Measurements from ENCODE around the gene C3orf22.

C3orf22 gene

DNA sequence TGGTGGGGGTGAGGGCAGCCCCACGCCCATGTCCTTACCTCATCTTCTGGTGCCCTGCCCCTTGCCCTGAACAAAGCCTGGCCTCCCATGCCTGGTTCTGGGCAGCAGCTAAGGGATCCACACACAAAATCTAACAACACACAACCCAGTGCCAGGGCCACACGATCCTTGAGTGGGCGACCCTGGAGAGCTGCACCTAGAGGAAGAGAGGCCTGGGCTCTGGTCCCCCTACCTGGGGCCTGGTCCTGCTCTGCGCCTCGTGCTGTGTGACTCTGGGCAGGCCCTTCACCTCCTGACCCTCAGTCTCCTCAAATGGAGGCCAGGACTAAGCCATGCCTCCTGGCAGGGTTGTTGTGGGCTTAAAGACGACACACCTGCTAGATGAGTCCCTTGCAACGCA lies 20.0 kb upstream of the C3orf22 start:
- Histone ChIP-seq H3K9ac (ENCODE audit: low read depth in 1 of 2, low read length in 2 of 2) (no peak overlapping the region), H3K27me3 (ENCODE audit: control insufficient read depth in 2 of 2, insufficient read depth in 2 of 2, low read length in 2 of 2) (no peaks in the 10 kb centered on the region), H3K4me1 (ENCODE audit: control insufficient read depth in 2 of 2, insufficient read depth in 2 of 2, low read length in 2 of 2) (no peaks in the 10 kb centered on the region), H3K4me3 (ENCODE audit: low read length in 2 of 2) (no peak overlapping the region), H3K36me3 (ENCODE audit: control insufficient read depth in 2 of 2, insufficient read depth in 2 of 2, low read length in 2 of 2) (no peaks in the 10 kb centered on the region), H3K9me3 (ENCODE audit: control insufficient read depth in 2 of 2, low read length in 2 of 2) (no peaks in the 10 kb centered on the region), H3K27ac (ENCODE audit: low read depth in 2 of 2, low read length in 2 of 2) (no peak overlapping the region)

DNA sequence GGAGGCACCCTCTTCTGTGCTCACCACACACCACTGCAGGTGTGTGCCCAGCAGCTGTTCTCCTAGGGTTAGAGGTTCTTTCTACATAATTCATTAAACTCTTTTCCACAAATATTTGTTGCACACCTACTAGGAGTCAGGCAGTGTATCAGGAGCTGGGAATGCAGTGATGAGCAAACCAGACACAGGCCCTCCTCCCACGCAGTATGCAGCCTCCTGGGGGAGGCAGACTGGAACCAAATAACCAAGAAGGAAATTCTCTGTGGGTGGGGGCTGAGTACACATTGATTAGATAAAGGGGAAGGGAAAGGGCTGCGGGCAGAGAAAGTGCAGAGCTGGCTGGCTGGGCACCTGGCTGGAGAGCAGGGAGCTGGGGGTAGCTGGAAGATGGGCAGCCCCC lies 18.5 kb upstream of the C3orf22 start:
- Histone ChIP-seq H3K27me3 (ENCODE audit: control insufficient read depth in 2 of 2, insufficient read depth in 2 of 2, low read length in 2 of 2) (no peaks in the 10 kb centered on the region), H3K36me3 (ENCODE audit: control insufficient read depth in 2 of 2, insufficient read depth in 2 of 2, low read length in 2 of 2) (no peaks in the 10 kb centered on the region), H3K9me3 (ENCODE audit: control insufficient read depth in 2 of 2, low read length in 2 of 2) (no peaks in the 10 kb centered on the region), H3K4me1 (ENCODE audit: control insufficient read depth in 2 of 2, insufficient read depth in 2 of 2, low read length in 2 of 2) (no peaks in the 10 kb centered on the region), H3K27ac (ENCODE audit: low read depth in 2 of 2, low read length in 2 of 2) (no peak overlapping the region), H3K9ac (ENCODE audit: low read depth in 1 of 2, low read length in 2 of 2) (no peak overlapping the region), H3K4me3 (ENCODE audit: low read length in 2 of 2) (no peak overlapping the region)

DNA sequence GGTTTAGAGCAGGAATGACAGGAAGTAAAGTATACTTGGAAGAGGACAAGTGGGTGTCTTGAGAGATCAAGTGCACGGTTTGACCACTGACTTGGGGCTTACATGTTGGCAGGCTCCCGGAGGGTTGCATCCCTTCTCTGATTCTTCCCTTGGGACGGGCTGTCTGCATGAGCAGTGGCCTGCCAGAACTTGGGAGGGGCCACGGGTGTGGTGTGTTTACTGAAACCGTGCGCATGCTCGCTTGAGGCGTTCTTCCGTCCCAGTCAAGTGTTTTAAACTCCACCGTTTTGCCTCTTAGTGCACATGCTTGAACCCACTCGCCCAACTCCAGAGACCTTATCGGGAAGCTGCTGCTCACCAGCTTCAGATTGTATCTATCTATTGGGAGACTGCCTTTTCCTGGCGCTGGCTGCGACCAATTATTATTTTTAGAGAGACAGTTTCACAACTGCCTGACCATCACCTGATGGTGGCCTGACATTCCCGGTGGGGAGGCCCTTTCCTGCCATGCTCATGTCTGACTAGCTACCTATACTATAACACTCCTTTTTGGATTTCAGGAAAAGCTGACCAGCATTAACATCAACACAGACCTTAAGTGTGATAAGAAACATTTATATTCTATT lies 14.9 kb upstream of the C3orf22 start:
- no peaks in the 10 kb centered on the region for H3K9me3 ChIP-seq (ENCODE audit: control insufficient read depth in 2 of 2, low read length in 2 of 2)
- no peak overlapping the region for H3K9ac ChIP-seq (ENCODE audit: low read depth in 1 of 2, low read length in 2 of 2)
- H3K4me3 ChIP-seq (ENCODE audit: low read length in 2 of 2), result no peak overlapping the region
- no peaks in the 10 kb centered on the region for H3K36me3 ChIP-seq (ENCODE audit: control insufficient read depth in 2 of 2, insufficient read depth in 2 of 2, low read length in 2 of 2)
- no peaks in the 10 kb centered on the region for H3K27me3 ChIP-seq (ENCODE audit: control insufficient read depth in 2 of 2, insufficient read depth in 2 of 2, low read length in 2 of 2)
- H3K4me1 ChIP-seq (ENCODE audit: control insufficient read depth in 2 of 2, insufficient read depth in 2 of 2, low read length in 2 of 2), result no peaks in the 10 kb centered on the region
- H3K27ac ChIP-seq (ENCODE audit: low read depth in 2 of 2, low read length in 2 of 2), result no peak overlapping the region

DNA sequence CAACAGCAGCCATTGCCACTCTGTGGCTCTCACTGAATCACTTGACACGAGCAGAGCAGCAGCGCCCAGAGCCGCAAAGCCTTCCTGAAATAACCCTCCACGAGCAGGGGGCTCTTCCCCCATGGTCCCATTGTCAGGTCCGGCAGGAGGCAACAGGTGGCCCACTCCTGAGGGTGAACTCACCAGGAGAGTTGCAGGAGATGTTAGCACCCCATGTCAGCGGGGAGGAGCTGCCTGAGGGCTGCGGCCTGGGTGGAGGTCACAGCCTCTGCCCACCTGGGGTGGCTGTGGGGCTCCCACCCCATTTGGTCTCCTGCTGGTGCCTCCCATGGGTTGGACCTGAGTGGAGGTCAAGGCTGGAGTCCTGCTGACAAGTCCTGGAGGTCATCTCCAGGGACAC lies 12.3 kb upstream of the C3orf22 start:
- Histone ChIP-seq H3K9ac (ENCODE audit: low read depth in 1 of 2, low read length in 2 of 2) (no peak overlapping the region), H3K9me3 (ENCODE audit: control insufficient read depth in 2 of 2, low read length in 2 of 2) (no peaks in the 10 kb centered on the region), H3K27ac (ENCODE audit: low read depth in 2 of 2, low read length in 2 of 2) (no peak overlapping the region), H3K4me3 (ENCODE audit: low read length in 2 of 2) (no peak overlapping the region), H3K4me1 (ENCODE audit: control insufficient read depth in 2 of 2, insufficient read depth in 2 of 2, low read length in 2 of 2) (no peaks in the 10 kb centered on the region), H3K36me3 (ENCODE audit: control insufficient read depth in 2 of 2, insufficient read depth in 2 of 2, low read length in 2 of 2) (no peaks in the 10 kb centered on the region), H3K27me3 (ENCODE audit: control insufficient read depth in 2 of 2, insufficient read depth in 2 of 2, low read length in 2 of 2) (no peaks in the 10 kb centered on the region)

DNA sequence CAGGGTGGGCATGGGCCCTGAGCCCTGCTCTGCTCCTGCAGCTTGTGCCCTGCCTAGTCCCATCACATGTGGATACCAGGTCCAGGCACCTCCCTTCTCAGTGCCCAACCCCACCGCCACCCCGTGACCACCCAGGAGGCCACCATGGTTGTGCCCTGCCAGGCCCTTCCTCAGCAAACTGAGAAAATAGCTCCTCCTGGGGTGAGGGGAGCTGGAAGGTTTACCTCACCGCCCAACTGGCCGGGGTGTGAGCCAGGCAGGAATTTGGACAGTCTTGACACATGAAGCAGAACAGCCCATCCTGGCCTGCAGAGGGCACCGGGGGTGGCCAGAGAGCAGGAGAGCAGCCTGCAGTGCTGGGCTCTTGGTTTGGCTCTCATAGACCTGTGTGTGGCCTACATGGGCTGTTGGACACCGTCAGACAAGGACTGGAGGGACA lies 11.4 kb upstream of the C3orf22 start:
- no peak overlapping the region for H3K4me3 ChIP-seq (ENCODE audit: low read length in 2 of 2)
- no peak overlapping the region for H3K9ac ChIP-seq (ENCODE audit: low read depth in 1 of 2, low read length in 2 of 2)
- no peaks in the 10 kb centered on the region for H3K36me3 ChIP-seq (ENCODE audit: control insufficient read depth in 2 of 2, insufficient read depth in 2 of 2, low read length in 2 of 2)
- no peaks in the 10 kb centered on the region for H3K9me3 ChIP-seq (ENCODE audit: control insufficient read depth in 2 of 2, low read length in 2 of 2)
- H3K4me1 ChIP-seq (ENCODE audit: control insufficient read depth in 2 of 2, insufficient read depth in 2 of 2, low read length in 2 of 2), result no peaks in the 10 kb centered on the region
- no peaks in the 10 kb centered on the region for H3K27me3 ChIP-seq (ENCODE audit: control insufficient read depth in 2 of 2, insufficient read depth in 2 of 2, low read length in 2 of 2)
- H3K27ac ChIP-seq (ENCODE audit: low read depth in 2 of 2, low read length in 2 of 2), result no peak overlapping the region

DNA sequence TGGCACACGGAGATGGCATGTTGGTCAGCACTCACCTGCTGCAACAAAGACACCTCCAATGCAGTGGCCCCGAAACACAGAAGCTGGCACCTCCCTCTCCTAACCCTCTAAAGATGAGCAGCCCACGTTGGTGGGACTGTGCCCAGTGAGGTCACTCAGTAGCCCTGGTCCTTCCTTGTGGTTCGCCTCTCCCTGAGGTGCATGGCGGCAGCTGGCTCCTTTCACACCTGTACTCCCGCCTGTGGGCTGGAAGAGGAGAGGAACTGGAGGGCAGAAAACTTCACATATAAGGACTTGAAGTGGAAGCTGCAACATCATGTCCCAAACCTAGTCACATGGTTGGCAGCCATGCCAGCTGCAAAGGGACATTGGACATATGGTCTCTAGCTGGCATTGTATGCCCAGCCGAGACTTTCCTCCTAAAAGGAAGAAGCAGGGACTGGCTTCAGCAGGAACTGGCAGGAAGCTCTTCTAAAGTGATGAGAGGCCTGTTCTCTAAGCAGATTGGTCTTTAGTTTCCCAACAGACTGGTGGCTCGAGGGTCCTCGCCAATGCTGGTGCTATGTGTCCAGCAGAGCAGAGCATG lies 10.8 kb upstream of the C3orf22 start:
- no peak overlapping the region for H3K9ac ChIP-seq (ENCODE audit: low read depth in 1 of 2, low read length in 2 of 2)
- H3K27ac ChIP-seq (ENCODE audit: low read depth in 2 of 2, low read length in 2 of 2), result no peak overlapping the region
- no peaks in the 10 kb centered on the region for H3K36me3 ChIP-seq (ENCODE audit: control insufficient read depth in 2 of 2, insufficient read depth in 2 of 2, low read length in 2 of 2)
- H3K9me3 ChIP-seq (ENCODE audit: control insufficient read depth in 2 of 2, low read length in 2 of 2), result no peaks in the 10 kb centered on the region
- H3K4me1 ChIP-seq (ENCODE audit: control insufficient read depth in 2 of 2, insufficient read depth in 2 of 2, low read length in 2 of 2), result no peaks in the 10 kb centered on the region
- no peaks in the 10 kb centered on the region for H3K27me3 ChIP-seq (ENCODE audit: control insufficient read depth in 2 of 2, insufficient read depth in 2 of 2, low read length in 2 of 2)
- no peak overlapping the region for H3K4me3 ChIP-seq (ENCODE audit: low read length in 2 of 2)

DNA sequence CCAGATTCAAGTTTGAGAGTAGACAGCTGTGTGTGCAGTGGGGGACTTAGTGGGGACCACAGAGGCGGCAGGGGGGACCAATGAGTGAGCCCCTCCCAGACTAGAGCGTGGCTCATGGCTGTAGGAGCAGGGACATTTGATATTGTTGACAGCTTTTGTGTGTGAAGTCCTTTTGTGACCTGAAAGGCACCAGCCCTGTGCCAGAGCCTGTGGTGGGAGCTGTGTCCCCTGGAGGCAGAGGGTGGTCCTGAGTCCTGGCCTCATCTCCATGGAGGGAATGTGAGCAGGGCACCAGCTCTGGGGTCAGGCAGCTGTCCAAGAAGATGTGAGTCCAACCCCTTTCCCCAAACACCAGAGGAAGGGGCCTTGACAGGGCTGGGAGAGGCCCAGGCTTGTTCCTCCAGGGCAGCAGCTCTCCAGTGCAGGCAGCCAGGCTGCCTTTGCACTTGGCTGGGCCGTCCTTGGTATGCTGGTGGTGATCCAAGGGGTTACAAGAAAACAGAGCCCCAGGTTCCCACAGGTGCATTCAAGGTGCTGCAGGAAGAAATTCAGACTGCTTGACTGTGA lies 10.1 kb upstream of the C3orf22 start:
- Histone ChIP-seq H3K4me1 (ENCODE audit: control insufficient read depth in 2 of 2, insufficient read depth in 2 of 2, low read length in 2 of 2) (no peaks in the 10 kb centered on the region), H3K27ac (ENCODE audit: low read depth in 2 of 2, low read length in 2 of 2) (no peak overlapping the region), H3K36me3 (ENCODE audit: control insufficient read depth in 2 of 2, insufficient read depth in 2 of 2, low read length in 2 of 2) (no peaks in the 10 kb centered on the region), H3K9me3 (ENCODE audit: control insufficient read depth in 2 of 2, low read length in 2 of 2) (peaks cover 0 to 1% of the 10 kb centered on the region in 2 donors), H3K4me3 (ENCODE audit: low read length in 2 of 2) (no peak overlapping the region), H3K9ac (ENCODE audit: low read depth in 1 of 2, low read length in 2 of 2) (no peak overlapping the region), H3K27me3 (ENCODE audit: control insufficient read depth in 2 of 2, insufficient read depth in 2 of 2, low read length in 2 of 2) (no peaks in the 10 kb centered on the region)

DNA sequence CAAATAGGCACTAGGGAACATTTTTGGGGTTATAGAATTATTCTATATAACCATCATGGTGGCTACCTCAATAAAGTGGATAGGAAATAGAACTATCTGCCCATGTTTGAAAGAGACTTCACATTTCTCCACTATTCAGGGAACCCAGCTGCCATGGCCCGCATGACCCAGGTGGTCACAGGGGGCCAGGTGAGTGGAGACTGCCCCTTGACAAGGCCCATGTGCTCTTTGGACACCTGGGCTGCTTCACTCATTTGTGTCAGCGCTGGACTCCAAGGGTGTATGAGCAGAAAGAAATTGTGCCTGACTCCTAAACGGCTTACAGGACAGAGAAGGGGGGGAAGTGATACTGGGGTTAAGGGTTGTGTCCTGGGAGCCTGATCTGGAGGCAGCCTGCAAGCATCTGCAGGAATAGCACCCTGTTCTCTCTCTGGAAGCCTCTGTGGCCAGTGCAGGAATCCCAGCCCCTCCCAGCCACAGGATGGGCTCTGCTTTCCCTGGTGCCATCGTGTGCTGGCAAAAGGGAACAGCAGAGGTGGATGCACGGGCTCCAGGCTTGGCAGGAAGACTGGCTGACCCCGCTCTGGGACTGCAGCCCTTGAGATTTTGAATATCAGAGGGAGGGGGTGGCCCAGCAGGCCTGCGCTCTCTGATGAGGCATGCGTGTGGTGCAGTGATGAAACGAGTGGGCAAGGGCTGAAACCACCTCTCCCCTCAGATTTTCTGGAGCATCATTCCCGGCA lies 9.1 kb upstream of the C3orf22 start:
- Histone ChIP-seq H3K27ac (ENCODE audit: low read depth in 2 of 2, low read length in 2 of 2) (no peak overlapping the region), H3K9ac (ENCODE audit: low read depth in 1 of 2, low read length in 2 of 2) (no peak overlapping the region), H3K27me3 (ENCODE audit: control insufficient read depth in 2 of 2, insufficient read depth in 2 of 2, low read length in 2 of 2) (no peaks in the 10 kb centered on the region), H3K36me3 (ENCODE audit: control insufficient read depth in 2 of 2, insufficient read depth in 2 of 2, low read length in 2 of 2) (no peaks in the 10 kb centered on the region), H3K4me3 (ENCODE audit: low read length in 2 of 2) (no peak overlapping the region), H3K9me3 (ENCODE audit: control insufficient read depth in 2 of 2, low read length in 2 of 2) (peaks cover 0 to 2% of the 10 kb centered on the region in 2 donors), H3K4me1 (ENCODE audit: control insufficient read depth in 2 of 2, insufficient read depth in 2 of 2, low read length in 2 of 2) (no peaks in the 10 kb centered on the region)

DNA sequence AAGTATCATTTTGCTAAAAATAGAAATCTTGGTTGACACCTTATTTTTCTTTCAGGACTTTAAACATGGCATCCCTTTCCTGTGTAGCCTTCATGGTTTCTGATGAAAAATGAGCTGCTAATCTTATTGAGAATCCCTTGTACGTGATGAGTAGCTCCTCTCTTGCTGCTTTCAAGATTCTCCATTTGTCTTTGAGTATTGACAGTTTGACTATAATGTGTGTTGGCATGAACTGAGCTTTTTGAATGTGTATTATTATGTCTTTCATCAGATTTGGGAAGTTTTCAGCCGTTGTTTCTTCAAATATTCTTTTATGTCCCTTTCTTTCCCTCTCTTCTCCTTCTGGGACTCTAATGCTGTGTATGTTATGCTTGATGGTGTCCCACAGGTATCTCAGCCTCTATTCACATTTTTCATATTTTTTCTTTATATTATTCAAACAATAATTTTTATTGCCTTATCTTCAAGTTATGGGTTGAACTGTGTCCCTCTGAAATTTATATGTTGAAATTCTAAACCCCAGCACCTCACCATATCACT lies 4.1 kb upstream of the C3orf22 start:
- H3K27me3 ChIP-seq (ENCODE audit: control insufficient read depth in 2 of 2, insufficient read depth in 2 of 2, low read length in 2 of 2), result no peaks in the 10 kb centered on the region
- no peaks in the 10 kb centered on the region for H3K36me3 ChIP-seq (ENCODE audit: control insufficient read depth in 2 of 2, insufficient read depth in 2 of 2, low read length in 2 of 2)
- peaks cover 0 to 2% of the 10 kb centered on the region in 2 donors for H3K9me3 ChIP-seq (ENCODE audit: control insufficient read depth in 2 of 2, low read length in 2 of 2)
- H3K27ac ChIP-seq (ENCODE audit: low read depth in 2 of 2, low read length in 2 of 2), result no peak overlapping the region
- H3K4me1 ChIP-seq (ENCODE audit: control insufficient read depth in 2 of 2, insufficient read depth in 2 of 2, low read length in 2 of 2), result no peaks in the 10 kb centered on the region
- no peak overlapping the region for H3K9ac ChIP-seq (ENCODE audit: low read depth in 1 of 2, low read length in 2 of 2)
- H3K4me3 ChIP-seq (ENCODE audit: low read length in 2 of 2), result no peak overlapping the region

DNA sequence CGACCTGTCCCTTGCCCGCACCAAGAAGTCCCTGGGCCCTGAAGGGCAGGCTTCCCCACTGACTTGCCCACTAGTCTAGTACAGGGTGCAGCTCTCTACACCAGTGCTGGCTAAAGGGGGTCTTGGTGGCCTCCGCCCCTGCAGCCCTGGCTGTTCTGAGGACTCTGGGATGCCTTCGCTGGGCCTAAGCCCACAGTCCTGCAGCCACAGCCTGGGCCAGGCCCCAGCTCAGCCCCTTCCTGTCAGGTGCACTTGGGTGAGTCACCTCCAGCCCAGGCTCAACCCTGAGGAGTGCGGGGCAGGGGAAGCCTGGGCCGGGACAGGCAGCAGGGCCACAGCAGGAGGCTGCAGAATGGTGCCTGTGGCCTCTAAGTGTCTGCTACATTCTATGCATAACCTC lies 971 bp downstream of the C3orf22 start:
- Histone ChIP-seq H3K4me3 (ENCODE audit: low read length in 2 of 2) (no peak overlapping the region), H3K27ac (ENCODE audit: low read depth in 2 of 2, low read length in 2 of 2) (no peak overlapping the region), H3K9ac (ENCODE audit: low read depth in 1 of 2, low read length in 2 of 2) (no peak overlapping the region), H3K4me1 (ENCODE audit: control insufficient read depth in 2 of 2, insufficient read depth in 2 of 2, low read length in 2 of 2) (no peaks in the 10 kb centered on the region), H3K27me3 (ENCODE audit: control insufficient read depth in 2 of 2, insufficient read depth in 2 of 2, low read length in 2 of 2) (no peaks in the 10 kb centered on the region), H3K36me3 (ENCODE audit: control insufficient read depth in 2 of 2, insufficient read depth in 2 of 2, low read length in 2 of 2) (no peaks in the 10 kb centered on the region), H3K9me3 (ENCODE audit: control insufficient read depth in 2 of 2, low read length in 2 of 2) (no peaks in the 10 kb centered on the region)

All from mucosa of rectum (tissue), 2 donors.